Muscle layer of colon (tissue), 2 donors: ENCODE data around the gene MT1HL1.

Experiments
- H3K27ac ChIP-seq: one replicate; pipeline ENCODE4 v1.7.0; 2013; ENCODE audit warnings: low read depth, mild to moderate bottlenecking, low read length, moderate library complexity
- H3K27me3 ChIP-seq, 2 donors: one replicate each; pipeline ENCODE4 v1.7.0; 2013; ENCODE audit warnings: low read length in 2 of 2, mild to moderate bottlenecking in 2 of 2; ENCODE audit not compliant: insufficient read depth in 2 of 2, control insufficient read depth in 1 of 2
- H3K36me3 ChIP-seq: one replicate; pipeline ENCODE4 v1.7.0; 2013; ENCODE audit warnings: mild to moderate bottlenecking, low read length; ENCODE audit not compliant: insufficient read depth
- H3K4me1 ChIP-seq: one replicate; pipeline ENCODE4 v1.7.0; 2013; ENCODE audit warnings: mild to moderate bottlenecking, low read length; ENCODE audit not compliant: insufficient read depth
- H3K4me3 ChIP-seq, 2 donors: one replicate each; pipeline ENCODE4 v1.7.0; 2013; ENCODE audit warnings: low read length in 2 of 2, low read depth in 1 of 2, mild to moderate bottlenecking in 1 of 2, moderate library complexity in 1 of 2
- H3K9ac ChIP-seq: one replicate; pipeline ENCODE4 v1.7.0; 2013; ENCODE audit warnings: low read length
- H3K9me3 ChIP-seq: one replicate; pipeline ENCODE4 v1.7.0; 2013; ENCODE audit warnings: mild to moderate bottlenecking, low read length
- donor health status: abdominal sarcoma.
- donor health status: Adenocarcinoma of cecum.

MT1HL1 gene

DNA sequence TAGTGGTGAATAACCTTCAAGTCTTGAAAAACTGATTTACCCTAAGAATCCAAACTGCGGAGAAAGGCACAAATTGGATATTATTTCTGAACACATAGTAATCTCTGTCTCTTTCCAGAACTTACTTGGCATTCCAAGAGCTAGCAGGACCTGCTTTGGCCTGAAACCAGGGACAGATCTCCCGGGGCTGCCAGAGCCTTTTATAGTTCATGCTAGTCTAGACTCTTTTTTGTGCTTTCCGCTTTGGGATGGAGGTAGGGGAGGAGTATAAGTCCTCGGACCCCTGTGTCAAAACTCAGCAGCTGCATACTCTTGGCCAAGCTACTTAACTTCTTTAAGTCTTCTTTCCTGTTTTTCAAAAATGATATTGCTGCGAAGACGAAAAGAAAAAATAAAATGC, 34.0 kb upstream of the MT1HL1 start:
- Histone ChIP-seq H3K9me3 (no peaks in the 10 kb centered on the region), H3K27ac (no peak overlapping the region), H3K27me3 (no peaks in the 10 kb centered on the region), H3K4me3 (no peak overlapping the region), H3K36me3 (no peaks in the 10 kb centered on the region), H3K9ac (no peak overlapping the region), H3K4me1 (peaks cover 16% of the 10 kb centered on the region)

DNA sequence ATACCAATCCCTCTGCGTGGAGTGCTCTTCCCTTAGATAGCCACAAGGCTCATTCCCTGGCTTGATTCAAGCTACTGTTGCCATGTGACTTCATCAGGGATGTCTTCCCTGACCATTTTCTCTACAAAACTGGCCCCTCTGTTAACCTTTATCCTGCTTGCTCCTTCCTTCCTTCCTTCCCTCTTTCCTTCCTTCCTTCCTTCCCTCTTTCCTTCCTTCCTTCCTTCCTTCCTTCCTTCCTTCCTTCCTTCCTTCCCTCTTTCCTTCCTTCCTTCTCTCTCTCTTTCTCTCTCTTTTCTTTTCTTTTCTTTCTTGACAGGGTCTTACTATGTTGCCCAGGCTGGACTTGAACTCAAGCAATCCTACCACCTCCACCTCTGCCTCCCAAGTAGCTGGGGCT, 31.5 kb upstream of the MT1HL1 start:
- no peaks in the 10 kb centered on the region for H3K36me3 ChIP-seq
- no peak overlapping the region for H3K4me3 ChIP-seq
- no peak overlapping the region for H3K27ac ChIP-seq
- H3K9me3 ChIP-seq = no peaks in the 10 kb centered on the region
- no peaks in the 10 kb centered on the region for H3K27me3 ChIP-seq
- peaks cover 6% of the 10 kb centered on the region for H3K4me1 ChIP-seq
- H3K9ac ChIP-seq = no peak overlapping the region

DNA sequence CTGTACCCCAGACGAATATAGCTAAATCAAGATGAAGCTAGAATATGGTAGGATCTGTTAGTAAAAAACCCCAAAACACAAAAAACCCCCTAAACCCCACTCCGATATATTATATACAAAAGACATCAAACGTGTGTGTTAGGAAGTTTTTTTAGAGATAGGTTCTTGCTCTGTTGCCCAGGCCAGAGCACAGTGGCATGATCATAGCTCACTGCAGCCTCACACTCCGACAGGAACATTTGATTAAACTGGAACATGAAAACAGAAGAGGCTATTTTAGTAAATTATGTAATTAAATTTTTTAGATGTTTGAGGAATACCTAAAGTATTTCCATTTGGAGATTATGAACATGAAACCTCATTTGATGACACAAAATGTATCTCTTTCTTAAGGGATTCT, 29.6 kb upstream of the MT1HL1 start:
- Histone ChIP-seq H3K9ac (no peak overlapping the region), H3K4me1 (no peaks in the 10 kb centered on the region), H3K9me3 (no peaks in the 10 kb centered on the region), H3K36me3 (no peaks in the 10 kb centered on the region), H3K27ac (no peak overlapping the region), H3K4me3 (no peak overlapping the region), H3K27me3 (no peaks in the 10 kb centered on the region)

DNA sequence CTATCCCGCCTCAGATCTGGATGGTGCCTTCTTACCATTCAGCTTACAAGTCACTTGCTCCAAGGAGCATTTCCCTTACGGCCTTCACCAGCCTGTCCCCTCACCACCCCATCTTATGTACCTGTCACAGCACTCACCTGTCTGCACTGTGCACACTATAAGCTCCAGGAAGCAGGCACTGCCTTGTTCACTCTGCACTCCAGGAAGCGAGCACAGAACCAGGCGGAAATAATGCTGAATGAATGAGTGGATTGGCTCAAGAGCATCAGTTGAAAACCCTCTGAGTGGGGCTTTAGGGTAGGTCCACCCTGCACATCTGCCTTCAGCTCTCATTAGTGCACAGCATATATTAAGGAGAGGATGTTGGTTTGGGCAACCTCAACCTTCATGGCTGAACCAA, 28.8 kb upstream of the MT1HL1 start:
- Histone ChIP-seq H3K27ac (no peak overlapping the region), H3K9me3 (no peaks in the 10 kb centered on the region), H3K4me1 (no peaks in the 10 kb centered on the region), H3K27me3 (no peaks in the 10 kb centered on the region), H3K9ac (no peak overlapping the region), H3K4me3 (no peak overlapping the region), H3K36me3 (no peaks in the 10 kb centered on the region)

DNA sequence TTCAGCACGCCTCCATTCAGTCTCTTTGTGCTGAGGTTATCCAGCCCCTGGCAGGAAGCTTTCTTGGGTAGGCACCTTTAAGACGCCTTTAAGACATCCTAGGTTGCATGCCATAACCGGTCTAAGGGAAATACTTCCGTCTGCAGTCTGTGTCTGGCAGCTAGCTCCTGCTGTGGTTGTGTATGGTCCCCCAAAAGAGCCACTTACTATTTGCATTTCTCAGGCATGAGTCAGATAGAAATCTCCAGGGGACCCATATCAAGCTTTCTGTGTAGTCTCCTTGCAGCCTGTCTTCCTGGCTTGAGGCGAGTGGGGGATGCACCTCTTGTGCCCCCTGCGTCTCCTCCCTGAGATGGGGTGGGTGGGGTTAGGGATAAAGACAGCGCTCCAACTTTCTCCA, 27.8 kb upstream of the MT1HL1 start:
- Histone ChIP-seq H3K36me3 (no peaks in the 10 kb centered on the region), H3K9me3 (no peaks in the 10 kb centered on the region), H3K4me1 (no peaks in the 10 kb centered on the region), H3K27ac (no peak overlapping the region), H3K4me3 (no peak overlapping the region), H3K9ac (no peak overlapping the region), H3K27me3 (no peaks in the 10 kb centered on the region)

DNA sequence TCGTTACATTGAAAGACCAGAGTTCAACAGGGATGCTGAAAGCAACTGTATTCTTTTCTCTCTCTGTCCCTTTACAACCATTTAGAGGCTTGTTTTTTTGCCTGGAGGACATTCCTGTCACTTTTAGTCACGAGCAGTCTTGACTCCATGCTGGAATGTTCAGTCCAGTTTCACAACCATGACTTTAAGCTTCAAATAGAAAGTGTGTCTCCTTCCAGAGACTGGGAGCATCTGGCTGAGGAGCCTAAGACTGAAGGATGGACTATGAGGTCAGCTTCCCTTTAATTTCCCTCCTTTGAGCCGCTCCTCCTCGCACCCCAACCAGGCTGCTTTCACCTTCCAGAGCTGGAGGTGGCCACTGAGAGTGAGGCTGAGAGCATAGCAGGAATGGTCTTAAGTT, 27.2 kb upstream of the MT1HL1 start:
- Histone ChIP-seq H3K4me3 (no peak overlapping the region), H3K4me1 (no peaks in the 10 kb centered on the region), H3K27ac (no peak overlapping the region), H3K9ac (no peak overlapping the region), H3K9me3 (no peaks in the 10 kb centered on the region), H3K36me3 (no peaks in the 10 kb centered on the region), H3K27me3 (no peaks in the 10 kb centered on the region)

DNA sequence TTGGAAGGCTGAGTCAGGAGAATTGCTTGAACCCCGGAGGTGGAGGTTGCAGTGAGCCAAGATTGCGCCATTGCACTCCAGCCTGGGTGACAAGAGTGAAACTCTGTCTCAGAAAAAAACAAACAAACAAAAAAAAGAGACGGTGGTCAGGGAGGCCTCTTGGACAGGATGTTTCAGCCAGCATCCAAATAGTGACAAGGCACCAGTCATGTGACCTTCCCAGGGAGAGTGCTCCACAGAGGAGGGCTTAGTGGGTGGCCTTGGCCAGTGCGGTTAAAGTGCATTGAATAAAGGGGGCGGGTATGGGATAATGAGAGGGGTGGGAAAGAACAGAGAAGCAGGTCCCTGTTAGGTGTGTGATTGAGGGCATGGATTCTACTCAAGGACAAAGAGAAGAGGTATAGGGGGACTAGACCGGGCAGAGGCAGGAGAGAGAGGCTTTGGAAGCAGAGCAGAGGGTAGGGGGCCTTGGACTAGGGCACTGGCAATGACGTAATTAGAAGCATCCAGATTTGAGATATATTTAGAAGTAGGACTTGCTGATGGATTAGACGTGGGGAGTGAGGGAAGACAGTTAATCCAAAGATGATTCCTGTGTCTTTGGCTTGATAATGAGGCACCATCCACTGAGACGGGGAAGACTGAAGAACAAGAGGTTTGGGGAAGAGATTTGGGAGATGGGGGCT, 25.8 kb upstream of the MT1HL1 start:
- Histone ChIP-seq H3K4me1 (no peaks in the 10 kb centered on the region), H3K27ac (no peak overlapping the region), H3K9me3 (no peaks in the 10 kb centered on the region), H3K27me3 (no peaks in the 10 kb centered on the region), H3K36me3 (no peaks in the 10 kb centered on the region), H3K9ac (no peak overlapping the region), H3K4me3 (no peak overlapping the region)

DNA sequence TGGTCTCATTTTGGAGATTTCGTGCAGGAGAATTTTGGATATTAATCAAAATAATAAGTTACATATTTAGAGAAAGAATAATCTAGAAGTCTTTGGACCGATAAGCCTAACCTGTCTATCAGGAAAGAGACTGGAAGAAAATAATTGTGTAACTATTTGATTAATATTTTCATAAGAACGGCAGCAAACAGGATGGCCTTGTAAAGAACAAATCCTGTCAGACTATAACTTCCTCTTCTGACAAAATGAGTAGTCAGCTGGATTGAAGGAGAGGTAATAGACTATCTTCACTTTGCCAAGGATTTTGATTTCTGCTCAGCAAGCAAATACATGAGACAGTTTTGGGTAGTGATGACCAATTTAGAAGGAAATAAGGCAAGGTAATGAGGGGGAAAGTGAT, 25.0 kb upstream of the MT1HL1 start:
- no peak overlapping the region for H3K4me3 ChIP-seq
- H3K9ac ChIP-seq = no peak overlapping the region
- H3K27me3 ChIP-seq = no peaks in the 10 kb centered on the region
- no peak overlapping the region for H3K27ac ChIP-seq
- H3K9me3 ChIP-seq = no peaks in the 10 kb centered on the region
- no peaks in the 10 kb centered on the region for H3K36me3 ChIP-seq
- no peaks in the 10 kb centered on the region for H3K4me1 ChIP-seq

DNA sequence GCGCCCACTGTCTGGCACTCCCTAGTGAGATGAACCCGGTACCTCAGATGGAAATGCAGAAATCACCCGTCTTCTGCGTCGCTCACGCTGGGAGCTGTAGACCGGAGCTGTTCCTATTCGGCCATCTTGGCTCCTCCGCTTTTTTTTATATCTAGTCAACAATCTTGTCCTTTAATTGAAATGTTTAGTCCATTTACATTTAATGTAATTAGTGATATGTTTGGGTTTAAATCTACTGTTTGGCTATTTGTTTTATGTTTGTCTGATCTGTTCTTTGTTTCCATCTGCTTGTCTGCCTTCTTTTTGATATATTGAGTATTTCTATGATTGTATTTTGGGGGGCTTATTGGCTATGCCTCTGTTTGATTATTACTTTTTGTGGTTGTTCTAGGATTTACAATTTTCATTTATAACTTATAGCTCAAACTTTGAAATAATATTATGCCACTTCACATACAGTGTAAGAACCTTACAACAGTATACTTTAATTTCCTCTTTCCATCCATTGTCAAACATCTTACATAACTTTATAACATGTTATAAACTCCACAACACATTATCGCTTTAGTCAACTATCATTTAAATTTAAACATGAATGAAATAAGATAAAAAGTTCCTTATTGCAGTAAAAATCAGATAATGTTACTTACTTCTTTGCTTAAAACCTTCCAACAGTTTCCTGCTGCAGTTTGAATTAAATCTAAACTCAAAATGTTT, 21.3 kb upstream of the MT1HL1 start:
- H3K27ac ChIP-seq = no peak overlapping the region
- H3K36me3 ChIP-seq = no peaks in the 10 kb centered on the region
- no peak overlapping the region for H3K9ac ChIP-seq
- no peaks in the 10 kb centered on the region for H3K4me1 ChIP-seq
- no peak overlapping the region for H3K4me3 ChIP-seq
- no peaks in the 10 kb centered on the region for H3K27me3 ChIP-seq
- no peaks in the 10 kb centered on the region for H3K9me3 ChIP-seq

DNA sequence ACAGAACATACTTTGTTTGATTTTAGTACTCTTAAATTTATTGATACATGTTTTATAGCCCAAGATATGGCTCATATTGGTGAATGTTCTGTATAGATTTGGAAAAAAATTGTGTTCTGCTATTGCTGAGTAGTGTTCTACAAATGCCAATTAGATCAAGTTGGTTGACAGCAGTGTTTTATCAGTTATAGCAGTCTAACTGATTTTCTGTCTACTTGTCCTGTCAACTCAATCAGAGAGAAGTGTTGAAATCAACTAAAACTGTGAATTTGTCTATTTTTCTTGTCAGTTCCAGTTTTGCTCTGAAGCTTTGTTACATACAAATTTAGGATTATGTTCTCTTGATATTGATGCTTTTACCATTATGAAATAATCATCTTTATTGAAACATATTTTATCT, 14.7 kb upstream of the MT1HL1 start:
- Histone ChIP-seq H3K4me1 (no peaks in the 10 kb centered on the region), H3K9ac (no peak overlapping the region), H3K4me3 (no peak overlapping the region), H3K27me3 (no peaks in the 10 kb centered on the region), H3K27ac (no peak overlapping the region), H3K36me3 (no peaks in the 10 kb centered on the region), H3K9me3 (no peaks in the 10 kb centered on the region)

DNA sequence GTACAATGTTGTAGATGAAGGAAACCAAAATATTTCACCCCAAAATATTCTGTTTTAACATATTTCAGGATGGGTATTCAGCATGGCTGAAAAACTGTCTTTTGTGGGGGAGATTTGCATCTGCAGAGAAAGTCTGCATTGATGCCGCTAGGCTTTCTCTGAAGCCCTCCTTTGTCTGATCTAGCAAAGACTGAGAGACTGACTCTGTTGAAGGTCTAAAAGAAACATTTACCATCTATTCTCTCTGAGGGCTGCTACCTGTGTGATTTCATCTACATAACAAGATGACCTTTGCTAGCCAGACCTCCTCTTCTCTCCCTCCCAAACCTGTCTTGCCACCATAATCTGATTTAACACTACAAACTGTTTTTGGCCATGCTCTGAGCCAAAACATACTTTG, 12.4 kb upstream of the MT1HL1 start:
- Histone ChIP-seq H3K27me3 (no peaks in the 10 kb centered on the region), H3K4me3 (no peak overlapping the region), H3K36me3 (no peaks in the 10 kb centered on the region), H3K4me1 (peaks cover 18% of the 10 kb centered on the region), H3K9me3 (no peaks in the 10 kb centered on the region), H3K27ac (no peak overlapping the region), H3K9ac (no peak overlapping the region)

DNA sequence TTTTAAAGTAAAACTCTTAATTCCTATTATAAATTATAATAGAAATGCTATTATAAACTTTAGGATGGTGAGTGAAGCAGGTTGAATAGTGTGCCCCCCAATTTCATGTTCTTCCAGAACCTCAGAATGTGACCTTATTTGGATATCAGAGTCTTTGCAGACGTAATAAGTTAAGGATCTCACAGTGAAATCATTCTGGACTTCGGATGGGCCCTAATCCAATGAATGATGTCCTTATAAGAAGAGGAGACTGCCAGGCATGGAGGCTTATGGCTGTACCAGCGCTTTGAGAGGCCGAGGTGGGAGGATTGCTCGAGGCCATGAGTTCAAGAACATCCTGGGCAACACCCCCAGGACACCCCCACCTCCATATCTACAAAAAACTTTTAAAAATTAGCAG, 9.4 kb upstream of the MT1HL1 start:
- peaks cover 19% of the 10 kb centered on the region for H3K4me1 ChIP-seq
- no peak overlapping the region for H3K9ac ChIP-seq
- no peak overlapping the region for H3K4me3 ChIP-seq
- H3K9me3 ChIP-seq = no peaks in the 10 kb centered on the region
- H3K36me3 ChIP-seq = no peaks in the 10 kb centered on the region
- peak overlapping the region; percentile 74 for H3K27ac ChIP-seq
- H3K27me3 ChIP-seq = no peaks in the 10 kb centered on the region
